Measurements from ENCODE around the gene SETD2.

DNA sequence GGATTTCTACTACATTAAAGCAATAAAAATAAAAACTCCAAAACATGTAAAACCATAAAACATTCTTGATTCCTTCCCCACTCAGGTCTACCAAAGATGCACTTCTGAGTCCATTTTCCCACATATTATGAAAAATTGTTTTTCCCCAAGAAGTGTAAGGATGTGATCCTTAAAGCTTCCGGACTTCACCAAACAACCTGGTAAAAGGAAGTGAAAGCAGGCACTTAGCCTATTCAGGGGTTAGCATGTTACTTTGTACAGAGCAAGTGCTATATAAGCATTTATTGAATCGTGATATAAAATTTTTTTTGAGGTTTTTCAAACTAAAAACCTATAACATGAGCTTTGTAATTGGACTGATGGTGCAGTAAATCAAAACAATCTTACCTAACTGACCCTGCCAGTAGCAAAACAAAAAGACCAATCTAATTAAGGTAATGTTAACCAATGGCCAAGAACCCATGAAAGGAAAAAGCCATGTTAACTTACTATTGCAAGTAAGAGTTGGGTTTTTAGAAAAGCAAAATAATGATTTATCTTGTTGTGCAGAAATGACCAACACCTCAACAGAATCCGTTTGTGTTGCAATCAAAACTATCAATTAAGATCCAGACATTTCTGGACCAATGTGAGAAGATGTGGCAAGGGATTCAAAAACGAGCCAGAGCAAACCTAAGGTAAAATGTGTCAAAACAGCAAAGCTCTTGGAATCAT is 1.8 kb downstream of the SETD2 start:
- TF ChIP-seq, protein P1, sequence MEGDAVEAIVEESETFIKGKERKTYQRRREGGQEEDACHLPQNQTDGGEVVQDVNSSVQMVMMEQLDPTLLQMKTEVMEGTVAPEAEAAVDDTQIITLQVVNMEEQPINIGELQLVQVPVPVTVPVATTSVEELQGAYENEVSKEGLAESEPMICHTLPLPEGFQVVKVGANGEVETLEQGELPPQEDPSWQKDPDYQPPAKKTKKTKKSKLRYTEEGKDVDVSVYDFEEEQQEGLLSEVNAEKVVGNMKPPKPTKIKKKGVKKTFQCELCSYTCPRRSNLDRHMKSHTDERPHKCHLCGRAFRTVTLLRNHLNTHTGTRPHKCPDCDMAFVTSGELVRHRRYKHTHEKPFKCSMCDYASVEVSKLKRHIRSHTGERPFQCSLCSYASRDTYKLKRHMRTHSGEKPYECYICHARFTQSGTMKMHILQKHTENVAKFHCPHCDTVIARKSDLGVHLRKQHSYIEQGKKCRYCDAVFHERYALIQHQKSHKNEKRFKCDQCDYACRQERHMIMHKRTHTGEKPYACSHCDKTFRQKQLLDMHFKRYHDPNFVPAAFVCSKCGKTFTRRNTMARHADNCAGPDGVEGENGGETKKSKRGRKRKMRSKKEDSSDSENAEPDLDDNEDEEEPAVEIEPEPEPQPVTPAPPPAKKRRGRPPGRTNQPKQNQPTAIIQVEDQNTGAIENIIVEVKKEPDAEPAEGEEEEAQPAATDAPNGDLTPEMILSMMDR (IDR thresholded peaks at IDR 0.05; ENCODE audit: low read depth, low read length): no peak
- TF ChIP-seq MAX (IDR thresholded peaks at IDR 0.05; ENCODE audit: low read depth, low read length): no peak
- TF ChIP-seq POLR2A (IDR thresholded peaks at IDR 0.05; ENCODE audit: extremely low read depth, insufficient read length): no peak
- TF ChIP-seq MYC (IDR thresholded peaks at IDR 0.05; ENCODE audit: low read depth, low read length): no peak

All from NB4 (cell line).